HepG2 (cell line): ENCODE measurements around the gene SZRD1. TPM values are rescaled to one million over a fixed set of nuclear protein-coding genes. Genes with fewer than 3 reads are reported as not detected.

Experiments
- CAMTA2 ChIP-seq: sonication (generic); formaldehyde crosslinking; IDR thresholded peaks from 2 replicates; pipeline ENCODE4 v1.4.0; 2020; ENCODE audit warnings: mild to moderate bottlenecking, missing genetic modification reagents, borderline replicate concordance
- FOXA1 ChIP-seq, 2 experiments: fragments of 450-650 bp in 1 of 2; sonication (generic) in 1 of 2; formaldehyde crosslinking in 1 of 2; IDR thresholded peaks; 2 replicates each; pipeline versions ENCODE4 v1.4.0 to v1.6.1; 2016 to 2020; ENCODE audit warnings: missing genetic modification reagents in 1 of 2
- HNRNPLL ChIP-seq: fragments of 200-400 bp; formaldehyde crosslinking; IDR thresholded peaks from 2 replicates; pipeline ENCODE4 v1.6.1; 2017; ENCODE audit warnings: mild to moderate bottlenecking, low read depth, low read length; ENCODE audit not compliant: poor library complexity, severe bottlenecking
- MAZ ChIP-seq, 2 experiments: sonication (generic) in 1 of 2; formaldehyde crosslinking in 1 of 2; IDR thresholded peaks; 2 replicates each; pipeline versions ENCODE4 v1.5.0 to v1.6.1; 2012 to 2020; ENCODE audit warnings: low read depth in 2 of 2, mild to moderate bottlenecking in 2 of 2, borderline replicate concordance in 1 of 2, improper control_type of control experiment in 1 of 2, low read length in 1 of 2, missing genetic modification reagents in 1 of 2, moderate library complexity in 1 of 2
- MBNL3 ChIP-seq: fragments of 250-450 bp; sonication (Bioruptor Pico); conservative IDR thresholded peaks from 2 replicates; pipeline ENCODE4 v1.8.0; 2022; ENCODE audit warnings: mild to moderate bottlenecking, inconsistent platforms
- MED8 ChIP-seq: sonication (generic); formaldehyde crosslinking; IDR thresholded peaks from 2 replicates; pipeline ENCODE4 v1.8.1; 2023; ENCODE audit warnings: mild to moderate bottlenecking, missing genetic modification reagents; ENCODE audit not compliant: insufficient replicate concordance
- MLLT10 ChIP-seq: sonication (generic); formaldehyde crosslinking; IDR thresholded peaks from 2 replicates; pipeline ENCODE4 v1.4.0; 2020; ENCODE audit warnings: missing genetic modification reagents
- NBN ChIP-seq: fragments of 450-650 bp; conservative IDR thresholded peaks from 2 replicates; pipeline ENCODE4 v1.6.1; 2017
- NCOA1 ChIP-seq: sonication (generic); formaldehyde crosslinking; IDR thresholded peaks from 2 replicates; pipeline ENCODE4 v1.9.0; 2021; ENCODE audit warnings: missing genetic modification reagents
- NR2F1 ChIP-seq, 2 experiments: fragments of 450-650 bp in 1 of 2; formaldehyde crosslinking in 1 of 2; IDR thresholded peaks; 2 replicates each; pipeline versions ENCODE4 v1.5.0 to v1.6.1; 2016 to 2020; ENCODE audit warnings: mild to moderate bottlenecking in 1 of 2, missing compliant biosample characterization in 1 of 2, missing genetic modification reagents in 1 of 2, moderate library complexity in 1 of 2
- POLR2A ChIP-seq, 2 experiments: IDR thresholded peaks; 2 replicates each; pipeline ENCODE4 v1.6.1; 2011; ENCODE audit warnings: low read depth in 2 of 2, low read length in 2 of 2, mild to moderate bottlenecking in 1 of 2, moderate library complexity in 1 of 2; ENCODE audit not compliant: insufficient read depth in 1 of 2
- TFDP2 ChIP-seq: sonication (generic); formaldehyde crosslinking; IDR thresholded peaks from 2 replicates; pipeline ENCODE4 v1.4.0; 2020; ENCODE audit warnings: missing genetic modification reagents
- ZC3H13 ChIP-seq: sonication (generic); formaldehyde crosslinking; IDR thresholded peaks from 2 replicates; pipeline ENCODE4 v1.8.1; 2023; ENCODE audit warnings: mild to moderate bottlenecking, missing genetic modification reagents, moderate library complexity
- ZNF567 ChIP-seq: sonication (generic); formaldehyde crosslinking; IDR thresholded peaks from 2 replicates; pipeline ENCODE4 v1.8.1; 2023; ENCODE audit warnings: mild to moderate bottlenecking, missing genetic modification reagents, borderline replicate concordance
- ZNF670 ChIP-seq: sonication (generic); formaldehyde crosslinking; IDR thresholded peaks from 2 replicates; pipeline ENCODE4 v1.8.0; 2022; ENCODE audit warnings: mild to moderate bottlenecking, missing genetic modification reagents, borderline replicate concordance
- ZNF781 ChIP-seq: sonication (generic); formaldehyde crosslinking; IDR thresholded peaks from 2 replicates; pipeline ENCODE4 v1.5.1; 2020; ENCODE audit warnings: borderline replicate concordance, mild to moderate bottlenecking, missing genetic modification reagents; ENCODE audit errors: not compliant biosample characterization
- ZNF788 ChIP-seq: sonication (generic); formaldehyde crosslinking; IDR thresholded peaks from 2 replicates; pipeline ENCODE4 v1.5.0; 2020; ENCODE audit warnings: mild to moderate bottlenecking, missing genetic modification reagents, borderline replicate concordance
- ZNF879 ChIP-seq: sonication (generic); formaldehyde crosslinking; IDR thresholded peaks from 2 replicates; pipeline ENCODE4 v1.8.1; 2023; ENCODE audit warnings: missing genetic modification reagents
- ZUFSP ChIP-seq: sonication (generic); formaldehyde crosslinking; IDR thresholded peaks from 2 replicates; pipeline ENCODE4 v1.9.0; 2021; ENCODE audit warnings: missing genetic modification reagents, mild to moderate bottlenecking, borderline replicate concordance
- polyA plus RNA-seq, 8 experiments: library from polyadenylated mRNA; depleted of rRNA in 3 of 8; stranded (reverse) in 7 of 8; unstranded in 1 of 8; fragments of >200 nt; fragmentation: Illumina TruSeq in 4 of 8; extraction: Trizol in 4 of 8; gene quantifications; 2 replicates each; pipeline versions ENCODE4 v1.2.1 to v1.2.3, GENCODE V29; 2011 to 2016; ENCODE audit warnings: low read depth in 4 of 8, missing spikeins in 1 of 8, mixed read lengths in 1 of 8; ENCODE audit not compliant: insufficient read depth in 1 of 8
- total RNA-seq, 5 experiments: library from RNA; depleted of rRNA; stranded (reverse); fragments of >200 nt; fragmentation: Illumina TruSeq; extraction: Trizol; gene quantifications; 2 replicates each; pipeline ENCODE4 v1.2.3, GENCODE V29; 2016; ENCODE audit warnings: low read depth in 1 of 5
- TF ChIP-seq, protein P1 (sequence below): sonication (generic); formaldehyde crosslinking; IDR thresholded peaks from 2 replicates; pipeline ENCODE4 v1.8.0; 2022; ENCODE audit warnings: missing genetic modification reagents, mild to moderate bottlenecking, borderline replicate concordance
- TF ChIP-seq, protein P2 (sequence below): sonication (generic); formaldehyde crosslinking; IDR thresholded peaks from 2 replicates; pipeline ENCODE4 v1.8.1; 2023; ENCODE audit warnings: mild to moderate bottlenecking, inconsistent platforms, moderate library complexity, missing genetic modification reagents, borderline replicate concordance

The SZRD1 gene
- total and polyA plus RNA-seq, 2 of the 13 experiments (the other 11 are each of a cell fraction or from before 2014, with no cell fraction given): 28.5 to 41.4 TPM

DNA sequence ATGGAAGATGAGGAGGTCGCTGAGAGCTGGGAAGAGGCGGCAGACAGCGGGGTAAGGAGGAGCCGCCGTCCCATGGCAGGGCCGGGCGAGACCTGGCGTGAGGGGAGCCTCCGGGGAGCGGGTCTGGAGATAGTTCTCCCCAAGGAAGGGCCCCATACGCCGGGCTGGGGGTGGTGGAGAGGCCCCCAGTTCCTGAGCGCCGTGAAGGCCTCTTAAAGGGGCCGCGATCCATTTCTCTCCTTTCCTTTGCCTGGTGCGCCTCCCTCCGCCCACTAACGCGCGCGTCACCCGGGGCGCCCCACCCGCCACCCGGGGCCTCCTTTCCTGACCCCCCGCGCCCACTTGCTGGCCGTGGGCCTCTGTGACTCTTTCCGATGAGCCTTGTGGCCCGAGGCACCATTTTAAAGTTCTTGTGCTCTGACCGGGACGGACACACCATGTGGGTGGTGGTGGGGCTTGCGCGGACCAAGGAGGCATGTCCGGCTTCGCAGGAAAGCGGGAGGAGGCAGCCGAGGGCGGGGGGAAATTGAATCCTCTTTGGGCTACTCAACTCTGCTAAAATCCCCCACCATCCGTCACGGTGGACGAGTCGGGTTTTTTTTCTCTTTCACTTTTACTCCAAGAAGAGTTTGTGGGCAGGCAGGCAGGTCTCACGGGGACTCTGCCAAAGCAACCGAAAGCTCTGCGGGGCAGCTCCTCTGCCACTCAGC, 371 bp downstream of the SZRD1 start (continued):
- TF ChIP-seq MLLT10 (CRISPR knock-in tag): no peak
- 0 out of 2 replicates have a peak, but pooled peaks have one; percentile 35 for TF ChIP-seq TFDP2 (CRISPR knock-in tag)
- TF ChIP-seq HNRNPLL: no peak
- TF ChIP-seq, protein P1, sequence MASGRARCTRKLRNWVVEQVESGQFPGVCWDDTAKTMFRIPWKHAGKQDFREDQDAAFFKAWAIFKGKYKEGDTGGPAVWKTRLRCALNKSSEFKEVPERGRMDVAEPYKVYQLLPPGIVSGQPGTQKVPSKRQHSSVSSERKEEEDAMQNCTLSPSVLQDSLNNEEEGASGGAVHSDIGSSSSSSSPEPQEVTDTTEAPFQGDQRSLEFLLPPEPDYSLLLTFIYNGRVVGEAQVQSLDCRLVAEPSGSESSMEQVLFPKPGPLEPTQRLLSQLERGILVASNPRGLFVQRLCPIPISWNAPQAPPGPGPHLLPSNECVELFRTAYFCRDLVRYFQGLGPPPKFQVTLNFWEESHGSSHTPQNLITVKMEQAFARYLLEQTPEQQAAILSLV (CRISPR knock-in tag): peak; percentile 57; the same call in 1 of the 2 replicates
- peak; percentile 39 for TF ChIP-seq ZNF781 (CRISPR knock-in tag)
- TF ChIP-seq ZNF879: peak; percentile 87; the same call in 1 of the 2 replicates
- 0 out of 2 replicates have a peak, but pooled peaks have one; percentile 25 for TF ChIP-seq ZC3H13 (CRISPR knock-in tag)
- no peak for TF ChIP-seq MBNL3 (CRISPR knock-in tag)
- TF ChIP-seq ZNF670 (CRISPR knock-in tag): 0 out of 2 replicates have a peak, but pooled peaks have one; percentile 33
- no peak for TF ChIP-seq FOXA1 (IDR thresholded peaks at IDR 0.05)
- TF ChIP-seq FOXA1 (CRISPR knock-in tag; IDR thresholded peaks at IDR 0.05): no peak
- no peak for TF ChIP-seq MED8
- no peak for TF ChIP-seq NR2F1 (CRISPR knock-in tag; IDR thresholded peaks at IDR 0.05)
- TF ChIP-seq MAZ (IDR thresholded peaks at IDR 0.05; ENCODE audit: borderline replicate concordance, low read depth, low read length): peak; percentile 71
- TF ChIP-seq MAZ (CRISPR knock-in tag; IDR thresholded peaks at IDR 0.05; ENCODE audit: low read depth): peak; percentile 94
- TF ChIP-seq CAMTA2 (CRISPR knock-in tag): no peak
- TF ChIP-seq ZNF788: no peak; the same call in 1 of the 2 replicates
- TF ChIP-seq NCOA1 (CRISPR knock-in tag): no peak
- TF ChIP-seq POLR2A (IDR thresholded peaks at IDR 0.05; ENCODE audit: insufficient read depth in 1 of 2, low read depth in 2 of 2, low read length in 2 of 2): peak; percentile 60 to 64; a peak in 3 of 4 replicates
- TF ChIP-seq ZNF567 (CRISPR knock-in tag): no peak
- TF ChIP-seq ZUFSP (CRISPR knock-in tag): no peak
- no peak for TF ChIP-seq NBN
- TF ChIP-seq, protein P2, sequence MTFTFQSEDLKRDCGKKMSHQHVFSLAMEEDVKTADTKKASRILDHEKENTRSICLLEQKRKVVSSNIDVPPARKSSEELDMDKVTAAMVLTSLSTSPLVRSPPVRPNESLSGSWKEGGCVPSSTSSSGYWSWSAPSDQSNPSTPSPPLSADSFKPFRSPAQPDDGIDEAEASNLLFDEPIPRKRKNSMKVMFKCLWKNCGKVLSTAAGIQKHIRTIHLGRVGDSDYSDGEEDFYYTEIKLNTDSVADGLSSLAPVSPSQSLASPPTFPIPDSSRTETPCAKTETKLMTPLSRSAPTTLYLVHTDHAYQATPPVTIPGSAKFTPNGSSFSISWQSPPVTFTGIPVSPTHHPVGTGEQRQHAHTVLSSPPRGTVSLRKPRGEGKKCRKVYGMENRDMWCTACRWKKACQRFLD (CRISPR knock-in tag): no peak; the same call in 1 of the 2 replicates
